Lower leg skin (tissue), 3 donors: ENCODE results near the gene SSH2.

ENCODE experiments used
- CTCF ChIP-seq, 3 donors: fragments of 450-650 bp; IDR thresholded peaks; one replicate each; pipeline ENCODE4 v1.5.1; 2016; ENCODE audit warnings: antibody characterized with exemption in 3 of 3, mild to moderate bottlenecking in 3 of 3, moderate library complexity in 2 of 3
- POLR2A ChIP-seq, 2 donors: fragments of 450-650 bp; IDR thresholded peaks; one replicate each; pipeline ENCODE4 v1.6.1; 2016 to 2017; ENCODE audit warnings: antibody characterized with exemption in 2 of 2, mild to moderate bottlenecking in 1 of 2, moderate library complexity in 1 of 2

- TF ChIP-seq POLR2A (IDR thresholded peaks at IDR 0.05) (no peak), CTCF (IDR thresholded peaks at IDR 0.05) (no peak)
Measured at GRCh38 chr17:29771546-29771945, 158.5 kb downstream of the SSH2 start.
